OCI-LY7 (cell line): Measurements from ENCODE around the gene WIPF3. TPM values are rescaled to one million over a fixed set of nuclear protein-coding genes. Genes with fewer than 3 reads are reported as not detected.

Experiments used
- BruUV-seq: library from RNA; stranded (reverse); fragments of 400-500 nt; replicated peaks from 2 replicates; lab custom pipeline; 2021; lab: Mats Ljungman, UMichigan
- CTCF ChIA-PET: fragments of 300-600 bp; sonication (Branson Sonifier 250); formaldehyde crosslinking; loops from one replicate; lab custom pipeline; 2022; ENCODE audit warnings: antibody characterized with exemption; ENCODE audit not compliant: unreplicated experiment; lab: Charles Lee
- POLR2A ChIA-PET: fragments of 300-600 bp; sonication (Branson Sonifier 250); formaldehyde crosslinking; loops from one replicate; lab custom pipeline; 2022; ENCODE audit warnings: antibody characterized with exemption; lab: Charles Lee
- DNase-seq: peaks from one replicate; pipeline ENCODE4 v3.0.0-alpha.2; 2015; ENCODE audit warnings: low spot score
- H2AFZ ChIP-seq: fragments of 200-600 bp; sonication (generic), shearing (Covaris generic); 2 replicates; pipeline ENCODE4 v1.6.1; 2014; ENCODE audit warnings: mild to moderate bottlenecking, antibody characterized with exemption, low read length, moderate library complexity
- H3K27ac ChIP-seq: fragments of 200-600 bp; sonication (generic); 2 replicates; pipeline ENCODE4 v1.5.1; 2014; ENCODE audit warnings: mixed run types, low read depth, mild to moderate bottlenecking, moderate library complexity, low read length, inconsistent platforms; ENCODE audit not compliant: poor library complexity, severe bottlenecking
- H3K36me3 ChIP-seq: fragments of 200-600 bp; sonication (generic); 2 replicates; pipeline ENCODE4 v1.6.1; 2014; ENCODE audit warnings: mild to moderate bottlenecking, antibody characterized with exemption, low read length, moderate library complexity, mixed read lengths; ENCODE audit not compliant: insufficient read depth
- H3K4me1 ChIP-seq: fragments of 200-600 bp; sonication (generic); 2 replicates; pipeline ENCODE4 v1.5.1; 2014; ENCODE audit warnings: mild to moderate bottlenecking, low read length; ENCODE audit not compliant: insufficient read depth, poor library complexity, severe bottlenecking
- H3K4me2 ChIP-seq: fragments of 200-600 bp; sonication (generic); 2 replicates; pipeline ENCODE4 v1.6.1; 2014; ENCODE audit warnings: mild to moderate bottlenecking, low read length
- H3K4me3 ChIP-seq: fragments of 200-600 bp; sonication (generic); 2 replicates; pipeline ENCODE4 v1.5.1; 2014; ENCODE audit warnings: mild to moderate bottlenecking, low read depth, low read length; ENCODE audit not compliant: poor library complexity, severe bottlenecking
- H3K79me2 ChIP-seq: fragments of 200-600 bp; sonication (generic); 2 replicates; pipeline ENCODE4 v1.6.1; 2016; ENCODE audit warnings: low read depth, mild to moderate bottlenecking, low read length, moderate library complexity, mixed read lengths; ENCODE audit not compliant: insufficient read depth
- H3K9me2 ChIP-seq: fragments of 200-600 bp; sonication (generic); 2 replicates; pipeline ENCODE4 v1.6.1; 2016; ENCODE audit warnings: mild to moderate bottlenecking, low read length, mixed read lengths; ENCODE audit not compliant: insufficient read depth
- H3K9me3 ChIP-seq: fragments of 200-600 bp; sonication (generic); 2 replicates; pipeline ENCODE4 v1.6.1; 2014; ENCODE audit warnings: mild to moderate bottlenecking, mixed run types, low read length, mixed read lengths
- H4K20me1 ChIP-seq: fragments of 200-600 bp; sonication (generic); 2 replicates; pipeline ENCODE4 v1.6.1; 2014; ENCODE audit warnings: mild to moderate bottlenecking, antibody characterized with exemption, low read length, moderate library complexity, mixed read lengths; ENCODE audit not compliant: insufficient read depth
- CTCF ChIP-seq: fragments of 200-600 bp; sonication (generic); conservative IDR thresholded peaks from 2 replicates; pipeline ENCODE4 v1.5.1; 2014; ENCODE audit warnings: mild to moderate bottlenecking, antibody characterized with exemption, low read length, moderate library complexity, mixed read lengths
- EZH2phosphoT487 ChIP-seq: fragments of 200-600 bp; sonication (generic); IDR thresholded peaks from 2 replicates; pipeline ENCODE4 v1.6.1; 2018; ENCODE audit warnings: low read depth, borderline replicate concordance, mild to moderate bottlenecking, mixed run types, antibody characterized with exemption, low read length, moderate library complexity, mixed read lengths
- intact Hi-C: fragments of 100-400 bp; cut with micrococcal nuclease; formaldehyde crosslinking; loops from one replicate; pipeline ENCODE4 v1.10.0; 2022; ENCODE audit not compliant: unreplicated experiment
- total RNA-seq, 2 experiments: library from RNA; depleted of rRNA in 1 of 2; stranded (reverse); fragments of >200 nt in 1 of 2; shearing (Covaris generic) in 1 of 2; gene quantifications; 2 replicates each; pipeline ENCODE4 v1.2.3, GENCODE V29; 2014 to 2022

The WIPF3 gene
- total RNA-seq, 2 experiments from 2014 or later: not detected

- Histone ChIP-seq H3K79me2 (no peaks in the 10 kb centered on the region), H2AFZ (no peak overlapping the region), H3K36me3 (no peaks in the 10 kb centered on the region), H3K27ac (no peak overlapping the region), H3K9me2 (no peaks in the 10 kb centered on the region), H4K20me1 (no peaks in the 10 kb centered on the region), H3K9me3 (no peaks in the 10 kb centered on the region), H3K4me2 (no peak overlapping the region), H3K4me1 (no peaks in the 10 kb centered on the region), H3K4me3 (no peak overlapping the region)
- CTCF ChIA-PET: no interaction called here
- TF ChIP-seq EZH2phosphoT487 (no peak), CTCF (no peak)
- intact Hi-C loops: no loop called here
- no peak for DNase-seq
- POLR2A ChIA-PET: no interaction called here
- no TSS peak for BruUV-seq
Measured at GRCh38 chr7:29798422-29798821, 7.9 kb upstream of the WIPF3 start.

GRCh38 chr7:29801929-29802328, 4.4 kb upstream of the WIPF3 start:
- no TSS peak for BruUV-seq
- H4K20me1 ChIP-seq: no peaks in the 10 kb centered on the region
- no peak overlapping the region for H2AFZ ChIP-seq
- TF ChIP-seq EZH2phosphoT487 (no peak), CTCF (no peak)
- H3K9me2 ChIP-seq: no peaks in the 10 kb centered on the region
- ChIA-PET POLR2A (interaction anchor here (0.6 to 1.0 kb wide), 2 partner anchors 9 to 519 kb away, joined by 3 read pairs; no protein-coding TSS in a partner anchor), CTCF (no interaction called here)
- no peaks in the 10 kb centered on the region for H3K9me3 ChIP-seq
- H3K4me1 ChIP-seq: no peaks in the 10 kb centered on the region
- no peak for DNase-seq
- no peak overlapping the region for H3K4me3 ChIP-seq
- intact Hi-C loops: no loop called here
- H3K36me3 ChIP-seq: no peaks in the 10 kb centered on the region
- H3K27ac ChIP-seq: no peak overlapping the region
- no peak overlapping the region for H3K4me2 ChIP-seq
- no peaks in the 10 kb centered on the region for H3K79me2 ChIP-seq

- DNase-seq: no peak
- POLR2A ChIA-PET: no interaction called here
- intact Hi-C loops: no loop called here
- Histone ChIP-seq H3K9me3 (no peaks in the 10 kb centered on the region), H3K36me3 (no peaks in the 10 kb centered on the region), H3K4me1 (no peaks in the 10 kb centered on the region), H3K27ac (no peak overlapping the region), H3K4me2 (no peak overlapping the region), H3K9me2 (no peaks in the 10 kb centered on the region), H4K20me1 (no peaks in the 10 kb centered on the region), H3K4me3 (no peak overlapping the region), H2AFZ (no peak overlapping the region), H3K79me2 (no peaks in the 10 kb centered on the region)
- TF ChIP-seq CTCF (no peak), EZH2phosphoT487 (no peak)
- CTCF ChIA-PET: no interaction called here
- BruUV-seq: no TSS peak
Measured at GRCh38 chr7:29805031-29805430, 1.3 kb upstream of the WIPF3 start.
